Esophagus squamous epithelium (tissue), 4 donors: ENCODE measurements around the gene MICAL2.

Experiments
- CTCF ChIP-seq, 6 experiments: fragments of 450-650 bp in 4 of 6; fragments of 200-600 bp in 2 of 6; sonication (generic) in 2 of 6; IDR thresholded peaks; one replicate each; pipeline ENCODE4 v1.5.1; 2016 to 2019; ENCODE audit warnings: antibody characterized with exemption in 6 of 6, mild to moderate bottlenecking in 4 of 6, moderate library complexity in 4 of 6
- POLR2A ChIP-seq, 4 donors: fragments of 450-650 bp; IDR thresholded peaks; one replicate each; pipeline ENCODE4 v1.6.1; 2017; ENCODE audit warnings: antibody characterized with exemption in 4 of 4, mild to moderate bottlenecking in 4 of 4, moderate library complexity in 3 of 4

- no peak for TF ChIP-seq CTCF (IDR thresholded peaks at IDR 0.05)
- TF ChIP-seq POLR2A (IDR thresholded peaks at IDR 0.05) = no peak
Measured at GRCh38 chr11:12239804-12240371, 129.5 kb downstream of the MICAL2 start.
